Suprapubic skin (tissue), 4 donors: ENCODE results near the gene MEIKIN. TPM values are rescaled to one million over a fixed set of nuclear protein-coding genes. Genes with fewer than 3 reads are reported as not detected.

Experiments
- DNase-seq, 2 donors: peaks; one replicate each; pipeline ENCODE4 v3.0.0-alpha.2; 2019; ENCODE audit warnings: low spot score in 2 of 2
- H3K27ac ChIP-seq: fragments of 200-600 bp; sonication (generic); one replicate; pipeline ENCODE4 v1.5.1; 2019
- H3K27me3 ChIP-seq: fragments of 200-600 bp; sonication (generic); one replicate; pipeline ENCODE4 v1.5.1; 2019
- H3K36me3 ChIP-seq: fragments of 200-600 bp; sonication (generic); one replicate; pipeline ENCODE4 v1.5.1; 2019
- H3K4me1 ChIP-seq: fragments of 200-600 bp; sonication (generic); one replicate; pipeline ENCODE4 v1.5.1; 2019
- H3K4me3 ChIP-seq: fragments of 200-600 bp; sonication (generic); one replicate; pipeline ENCODE4 v1.5.1; 2019; ENCODE audit warnings: mild to moderate bottlenecking
- H3K9me3 ChIP-seq: fragments of 200-600 bp; sonication (generic); one replicate; pipeline ENCODE4 v1.5.1; 2019
- EP300 ChIP-seq: sonication (generic); formaldehyde crosslinking; IDR thresholded peaks from one replicate; pipeline ENCODE4 v1.6.1; 2017; ENCODE audit warnings: antibody characterized with exemption
- POLR2A ChIP-seq, 2 donors: fragments of 450-650 bp; IDR thresholded peaks; one replicate each; pipeline ENCODE4 v1.6.1; 2017; ENCODE audit warnings: antibody characterized with exemption in 2 of 2, mild to moderate bottlenecking in 2 of 2, moderate library complexity in 2 of 2
- POLR2AphosphoS5 ChIP-seq, 3 donors: sonication (generic); formaldehyde crosslinking; IDR thresholded peaks; one replicate each; pipeline ENCODE4 v1.6.1; 2017; ENCODE audit warnings: antibody characterized with exemption in 3 of 3
- WGBS: methylation state at CpG from one replicate; pipeline ENCODE4 v1.1.5; 2018; 5-methylcytosine and 5-hydroxymethylcytosine counted together
- total RNA-seq, 4 donors: library from RNA; depleted of rRNA; stranded (reverse); fragments of >200 nt; gene quantifications; one replicate each; pipeline ENCODE4 v1.1.0, GENCODE V29; 2016
- TF ChIP-seq, protein P1 (sequence below), 2 donors: fragments of 200-600 bp in 1 of 2; fragments of 450-650 bp in 1 of 2; sonication (generic) in 1 of 2; IDR thresholded peaks; one replicate each; pipeline ENCODE4 v1.5.1; 2016 to 2019; ENCODE audit warnings: antibody characterized with exemption in 2 of 2, mild to moderate bottlenecking in 1 of 2, moderate library complexity in 1 of 2

The MEIKIN gene
- total RNA-seq, 4 donors from 2014 or later: not detected

GRCh38 chr5:131758520-131758900 is 187.0 kb downstream of the MEIKIN start:
- no peak for DNase-seq
- Histone ChIP-seq H3K4me3 (no peak overlapping the region), H3K4me1 (peaks cover 30% of the 10 kb centered on the region), H3K27me3 (no peaks in the 10 kb centered on the region), H3K9me3 (peaks cover 3% of the 10 kb centered on the region), H3K36me3 (no peaks in the 10 kb centered on the region), H3K27ac (no peak overlapping the region)
- TF ChIP-seq, protein P1, sequence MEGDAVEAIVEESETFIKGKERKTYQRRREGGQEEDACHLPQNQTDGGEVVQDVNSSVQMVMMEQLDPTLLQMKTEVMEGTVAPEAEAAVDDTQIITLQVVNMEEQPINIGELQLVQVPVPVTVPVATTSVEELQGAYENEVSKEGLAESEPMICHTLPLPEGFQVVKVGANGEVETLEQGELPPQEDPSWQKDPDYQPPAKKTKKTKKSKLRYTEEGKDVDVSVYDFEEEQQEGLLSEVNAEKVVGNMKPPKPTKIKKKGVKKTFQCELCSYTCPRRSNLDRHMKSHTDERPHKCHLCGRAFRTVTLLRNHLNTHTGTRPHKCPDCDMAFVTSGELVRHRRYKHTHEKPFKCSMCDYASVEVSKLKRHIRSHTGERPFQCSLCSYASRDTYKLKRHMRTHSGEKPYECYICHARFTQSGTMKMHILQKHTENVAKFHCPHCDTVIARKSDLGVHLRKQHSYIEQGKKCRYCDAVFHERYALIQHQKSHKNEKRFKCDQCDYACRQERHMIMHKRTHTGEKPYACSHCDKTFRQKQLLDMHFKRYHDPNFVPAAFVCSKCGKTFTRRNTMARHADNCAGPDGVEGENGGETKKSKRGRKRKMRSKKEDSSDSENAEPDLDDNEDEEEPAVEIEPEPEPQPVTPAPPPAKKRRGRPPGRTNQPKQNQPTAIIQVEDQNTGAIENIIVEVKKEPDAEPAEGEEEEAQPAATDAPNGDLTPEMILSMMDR (IDR thresholded peaks at IDR 0.05): no peak
- TF ChIP-seq POLR2AphosphoS5 (IDR thresholded peaks at IDR 0.05) (no peak), POLR2A (IDR thresholded peaks at IDR 0.05) (no peak), EP300 (no peak)
- WGBS: 31% methylated on average over 3 of the region's 3 CpGs

DNA sequence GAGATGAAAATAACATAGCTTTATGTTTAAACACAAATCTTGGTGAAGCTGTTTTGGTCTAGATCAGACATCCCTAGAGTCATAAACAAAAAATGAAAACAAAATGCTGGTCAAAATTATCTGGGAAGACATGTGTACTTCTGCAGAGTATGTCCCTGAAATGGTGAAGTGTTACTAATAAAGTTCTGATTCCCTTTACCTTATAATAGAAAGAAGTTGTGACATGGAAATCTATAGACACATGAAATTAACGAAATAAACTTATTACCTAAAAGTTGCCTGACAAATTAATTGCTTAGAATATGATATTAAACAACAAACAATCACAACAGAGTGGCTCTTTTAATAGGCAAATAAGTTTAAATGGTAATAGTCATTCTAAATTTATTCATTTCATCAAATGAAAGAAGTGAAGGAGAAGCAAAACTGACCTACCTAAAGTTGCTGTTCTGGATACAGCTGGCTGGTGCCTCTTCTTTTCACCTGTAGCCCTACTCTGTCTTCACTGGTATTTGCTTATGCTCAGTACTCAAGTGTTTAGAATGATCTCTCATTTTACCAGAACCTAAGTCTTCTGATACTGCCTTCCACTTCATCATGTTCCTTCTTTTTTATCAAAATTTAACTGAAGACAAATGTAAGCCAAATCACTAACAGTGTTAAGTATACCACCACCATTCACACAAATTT is 187.5 kb downstream of the MEIKIN start:
- TF ChIP-seq, protein P1 (IDR thresholded peaks at IDR 0.05): no peak
- TF ChIP-seq POLR2A (IDR thresholded peaks at IDR 0.05) (no peak), EP300 (no peak), POLR2AphosphoS5 (IDR thresholded peaks at IDR 0.05) (no peak)
- 96% methylated on average over 1 of the region's 1 CpG for WGBS

More for the DNA sequence above, 187.5 kb downstream of the MEIKIN start:
- peaks cover 30% of the 10 kb centered on the region for H3K4me1 ChIP-seq
- H3K36me3 ChIP-seq: no peaks in the 10 kb centered on the region
- no peak overlapping the region for H3K27ac ChIP-seq
- no peak for DNase-seq
- H3K27me3 ChIP-seq: no peaks in the 10 kb centered on the region
- no peaks in the 10 kb centered on the region for H3K9me3 ChIP-seq
- H3K4me3 ChIP-seq: no peak overlapping the region

Other genes with a start within 250 kb of the MEIKIN start
- 10 to 100 TPM; 24.6 to 65.4 (median 26.9) TPM for gene FNIP1, start 148.6 kb downstream of the MEIKIN start, total RNA-seq
- gene ACSL6, start 66.0 kb upstream of the MEIKIN start, total RNA-seq: under 1 TPM in 3 of 4 donors, not detected in 1; 0.21 to 0.89 (median 0.23) TPM
- not detected for gene IL3, start 115.0 kb upstream of the MEIKIN start, total RNA-seq
- gene CSF2, start 128.1 kb upstream of the MEIKIN start, total RNA-seq: not detected